ENCODE data around the gene CAVIN2.

GRCh38 chr2:191847764-191848163, 876 bp upstream of the CAVIN2 start:
- TF ChIP-seq POLR2A (IDR thresholded peaks at IDR 0.05) (no peak), CTCF (IDR thresholded peaks at IDR 0.05) (no peak)

Data from upper lobe of left lung (tissue), 4 donors.